ENCODE results near the gene UBE2E3.

- no peak for TF ChIP-seq CTCF (IDR thresholded peaks at IDR 0.05)
- TF ChIP-seq POLR2A (IDR thresholded peaks at IDR 0.05), result no peak
- no peak for TF ChIP-seq POLR2AphosphoS5 (IDR thresholded peaks at IDR 0.05)
These were observed 8.6 kb upstream of the UBE2E3 start for GRCh38 chr2:180971811-180972210.

Data from prostate gland (tissue), 2 donors.